GM23248 (cell line): ENCODE measurements around the gene VPS35.

Experiments used
- EZH2 ChIP-seq: fragments of 200-600 bp; sonication (generic); IDR thresholded peaks from 2 replicates; pipeline ENCODE4 v1.6.1; 2018; ENCODE audit warnings: antibody characterized with exemption, mild to moderate bottlenecking; ENCODE audit not compliant: insufficient read depth, poor library complexity, severe bottlenecking
- EZH2phosphoT487 ChIP-seq: fragments of 200-600 bp; sonication (generic); IDR thresholded peaks from 2 replicates; pipeline ENCODE4 v1.6.1; 2018; ENCODE audit warnings: antibody characterized with exemption, moderate library complexity, mild to moderate bottlenecking, low read depth; ENCODE audit not compliant: insufficient read depth

GRCh38 chr16:46613352-46613751 is 75.6 kb downstream of the VPS35 start:
- TF ChIP-seq EZH2, result no peak
- TF ChIP-seq EZH2phosphoT487, result no peak
